ENCODE measurements around the gene LGR6.

GRCh38 chr1:202223121-202223860, 29.7 kb downstream of the LGR6 start:
- TF ChIP-seq CTCF (IDR thresholded peaks at IDR 0.05; ENCODE audit: low read length) (no peak), EZH2 (optimal IDR thresholded peaks at IDR 0.05; ENCODE audit: low read depth, low read length) (no peak)

All from MM.1S (cell line).